Prostate gland (tissue), 2 donors: ENCODE results near the gene CCDC170.

Source experiments
- CTCF ChIP-seq, 4 experiments: fragments of 200-600 bp in 2 of 4; fragments of 450-650 bp in 2 of 4; sonication (generic) in 2 of 4; IDR thresholded peaks; 1 replicate in 3 of 4; 2 replicates in 1 of 4; pipeline ENCODE4 v1.5.1; 2016 to 2019; ENCODE audit warnings: antibody characterized with exemption in 4 of 4, mild to moderate bottlenecking in 2 of 4, moderate library complexity in 2 of 4
- POLR2A ChIP-seq: fragments of 450-650 bp; IDR thresholded peaks from one replicate; pipeline ENCODE4 v1.6.1; 2016; ENCODE audit warnings: antibody characterized with exemption, mild to moderate bottlenecking
- POLR2AphosphoS5 ChIP-seq: sonication (generic); formaldehyde crosslinking; IDR thresholded peaks from one replicate; pipeline ENCODE4 v1.6.1; 2017; ENCODE audit warnings: antibody characterized with exemption

DNA sequence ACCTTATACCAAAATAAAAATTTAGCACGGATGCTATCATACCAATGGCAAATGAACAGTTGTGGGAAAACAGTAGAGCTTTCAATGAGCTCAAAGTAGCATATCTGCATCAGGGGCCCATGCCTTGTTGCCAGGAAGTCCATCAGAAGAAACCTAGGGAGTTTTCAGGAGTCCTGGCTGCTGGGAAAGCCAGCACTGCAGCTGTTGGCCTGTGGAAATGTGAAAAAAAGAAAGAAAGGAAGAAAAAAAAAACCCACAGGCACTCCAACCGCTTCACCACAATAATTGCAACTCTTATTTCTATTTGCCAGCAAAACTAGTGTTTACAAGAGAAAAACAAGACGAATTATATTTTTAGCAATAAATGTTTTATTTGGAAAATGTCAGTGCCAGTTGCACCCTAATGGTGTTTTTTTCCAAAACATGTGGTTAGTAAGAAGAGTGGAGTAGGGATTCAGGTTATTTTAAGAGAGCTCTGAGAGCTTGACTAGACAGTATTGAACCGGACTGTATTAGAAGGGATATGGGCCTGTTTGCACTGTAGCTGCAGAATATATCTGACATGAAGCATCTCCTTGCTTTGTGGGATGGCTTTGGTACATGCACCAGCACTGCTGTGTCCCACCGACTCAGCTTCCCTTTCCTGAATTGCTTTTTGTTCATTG, 137.3 kb downstream of the CCDC170 start:
- no peak for TF ChIP-seq CTCF (IDR thresholded peaks at IDR 0.05)
- no peak for TF ChIP-seq POLR2A
- TF ChIP-seq POLR2AphosphoS5, result no peak
